ENCODE measurements around the gene ONECUT2.
"Not testable (repeated sequence)": the region's sequence is repeated elsewhere in the genome, so short reads cannot be mapped to it uniquely, and the experiment has no call there.

Gene ONECUT2

GRCh38 chr18:57434536-57435494 lies at the start of gene ONECUT2:
ONECUT2 (plus strand) TSS chr18:57435374; CDS start chr18:57435717, 343 bp downstream.
- DNase-seq (ENCODE audit: low read depth), result peak; percentile 20

GRCh38 chr18:57389271-57389670 lies 45.9 kb upstream of the ONECUT2 start:
- no peak for DNase-seq (ENCODE audit: low read depth)

DNA sequence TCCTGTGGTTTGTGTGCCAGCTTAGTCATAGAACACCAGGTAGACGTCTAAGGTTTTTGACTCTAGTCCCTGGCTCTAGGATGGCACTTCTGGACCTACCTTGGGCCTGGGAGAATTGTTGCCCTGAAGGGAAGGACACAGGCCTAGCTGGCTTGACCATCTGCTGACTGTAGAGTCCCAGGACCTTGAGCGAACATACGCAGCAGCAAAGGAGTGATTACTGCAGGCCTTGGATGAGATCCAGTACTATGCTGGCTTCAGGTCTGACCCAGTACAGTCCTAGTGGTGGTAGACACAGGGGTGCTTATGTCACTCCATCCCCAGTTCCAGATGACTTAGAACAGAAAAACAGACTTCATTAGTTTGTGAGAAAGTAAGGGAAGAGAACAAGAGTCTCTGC lies 45.1 kb upstream of the ONECUT2 start:
- DNase-seq (ENCODE audit: low read depth), result no peak

GRCh38 chr18:57394749-57395148 lies 40.4 kb upstream of the ONECUT2 start:
- DNase-seq (ENCODE audit: low read depth), result not testable (repeated sequence)

- not testable (repeated sequence) for DNase-seq (ENCODE audit: low read depth)
Measured at GRCh38 chr18:57396831-57397230, 38.3 kb upstream of the ONECUT2 start.

- no peak for DNase-seq (ENCODE audit: low read depth)
Measured at GRCh38 chr18:57397440-57398132, 37.6 kb upstream of the ONECUT2 start.

GRCh38 chr18:57404345-57404744 lies 30.8 kb upstream of the ONECUT2 start:
- DNase-seq (ENCODE audit: low read depth), result no peak

DNA sequence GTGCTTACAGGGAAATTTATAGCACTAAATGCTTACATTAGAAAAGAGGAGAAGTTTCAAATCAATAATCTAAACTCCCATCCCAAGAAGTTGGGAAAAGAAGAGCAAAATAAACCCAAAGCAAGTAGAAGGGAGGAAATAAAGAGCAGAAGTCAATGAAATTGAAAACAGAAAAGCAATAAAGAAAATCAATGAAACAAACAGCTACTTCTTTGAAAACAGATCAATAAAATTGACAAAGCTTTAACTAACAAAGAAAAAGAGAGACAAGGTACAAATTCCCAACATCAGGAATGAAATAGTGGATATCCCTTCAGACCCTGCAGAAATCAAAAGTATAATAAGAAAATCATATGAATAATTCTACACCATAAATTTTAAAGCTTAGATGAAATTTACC lies 25.5 kb upstream of the ONECUT2 start:
- DNase-seq (ENCODE audit: low read depth), result no peak

- DNase-seq (ENCODE audit: low read depth), result no peak
Measured at GRCh38 chr18:57410749-57411148, 24.4 kb upstream of the ONECUT2 start.

DNA sequence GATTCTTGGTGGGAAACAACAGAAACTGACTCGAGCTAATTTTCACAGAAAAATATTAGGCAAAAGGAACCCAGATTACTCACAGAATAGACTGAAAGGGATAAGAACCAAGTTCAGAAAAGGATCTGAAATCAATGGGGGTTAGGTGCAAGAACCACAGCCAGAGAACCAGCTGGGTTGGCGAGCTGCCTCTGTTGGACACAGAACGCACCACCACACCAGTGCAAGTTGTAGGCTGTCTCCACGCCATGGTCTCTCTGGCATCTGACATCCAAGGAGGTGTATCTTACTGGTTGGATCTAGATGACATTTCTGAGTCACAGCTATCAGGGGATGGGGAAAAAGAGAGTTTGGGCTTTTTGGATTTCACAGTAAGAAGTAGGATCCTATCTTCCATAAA lies 18.6 kb upstream of the ONECUT2 start:
- DNase-seq (ENCODE audit: low read depth), result no peak

- DNase-seq (ENCODE audit: low read depth), result no peak
Measured at GRCh38 chr18:57422313-57422872, 12.8 kb upstream of the ONECUT2 start.

GRCh38 chr18:57423821-57424220 lies 11.4 kb upstream of the ONECUT2 start:
- no peak for DNase-seq (ENCODE audit: low read depth)

GRCh38 chr18:57425096-57425495 lies 10.1 kb upstream of the ONECUT2 start:
- DNase-seq (ENCODE audit: low read depth), result no peak

GRCh38 chr18:57426187-57426586 lies 9.0 kb upstream of the ONECUT2 start:
- no peak for DNase-seq (ENCODE audit: low read depth)

DNA sequence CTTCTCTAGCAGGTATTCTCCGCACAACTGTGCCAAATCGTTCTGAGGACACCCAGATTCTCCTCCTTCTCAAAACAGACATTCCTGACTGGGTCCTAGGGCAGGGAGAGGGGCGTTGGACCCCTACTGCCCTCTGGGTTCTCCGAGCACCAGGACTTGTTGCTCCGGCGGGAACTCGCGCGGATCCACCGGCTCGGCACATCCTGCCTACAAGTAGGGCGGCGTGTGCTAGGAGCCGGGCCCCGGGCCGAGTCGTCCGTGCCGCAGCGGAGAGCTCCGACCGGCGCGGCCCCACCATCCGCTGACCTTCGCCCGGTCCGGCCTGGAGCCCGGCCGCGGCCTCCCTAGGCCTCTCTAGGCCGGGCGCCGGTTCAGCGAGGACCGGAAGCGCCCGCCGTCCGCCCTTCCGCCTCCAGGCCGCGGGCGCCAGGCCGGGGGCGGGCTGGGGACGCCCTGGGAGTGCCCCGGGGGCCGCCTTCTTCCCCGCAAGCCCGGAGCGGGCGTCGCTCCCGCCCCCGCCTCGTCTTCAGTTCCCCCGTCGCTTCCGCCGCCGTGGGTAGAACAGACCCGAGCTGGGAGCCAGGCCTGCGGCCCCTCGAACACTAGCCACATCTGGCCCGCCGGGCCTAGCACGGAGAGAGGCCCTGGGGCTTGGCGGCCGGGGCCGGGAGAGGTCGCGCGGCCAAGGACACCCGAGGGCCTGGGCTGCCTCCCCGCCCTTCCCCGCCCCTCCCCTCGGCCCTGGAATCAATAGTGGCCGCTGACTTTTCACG lies 7.6 kb upstream of the ONECUT2 start:
- no peak for DNase-seq (ENCODE audit: low read depth)

GRCh38 chr18:57428221-57429150 lies 6.7 kb upstream of the ONECUT2 start:
- no peak for DNase-seq (ENCODE audit: low read depth)

GRCh38 chr18:57429167-57430078 lies 5.8 kb upstream of the ONECUT2 start:
- no peak for DNase-seq (ENCODE audit: low read depth)

DNA sequence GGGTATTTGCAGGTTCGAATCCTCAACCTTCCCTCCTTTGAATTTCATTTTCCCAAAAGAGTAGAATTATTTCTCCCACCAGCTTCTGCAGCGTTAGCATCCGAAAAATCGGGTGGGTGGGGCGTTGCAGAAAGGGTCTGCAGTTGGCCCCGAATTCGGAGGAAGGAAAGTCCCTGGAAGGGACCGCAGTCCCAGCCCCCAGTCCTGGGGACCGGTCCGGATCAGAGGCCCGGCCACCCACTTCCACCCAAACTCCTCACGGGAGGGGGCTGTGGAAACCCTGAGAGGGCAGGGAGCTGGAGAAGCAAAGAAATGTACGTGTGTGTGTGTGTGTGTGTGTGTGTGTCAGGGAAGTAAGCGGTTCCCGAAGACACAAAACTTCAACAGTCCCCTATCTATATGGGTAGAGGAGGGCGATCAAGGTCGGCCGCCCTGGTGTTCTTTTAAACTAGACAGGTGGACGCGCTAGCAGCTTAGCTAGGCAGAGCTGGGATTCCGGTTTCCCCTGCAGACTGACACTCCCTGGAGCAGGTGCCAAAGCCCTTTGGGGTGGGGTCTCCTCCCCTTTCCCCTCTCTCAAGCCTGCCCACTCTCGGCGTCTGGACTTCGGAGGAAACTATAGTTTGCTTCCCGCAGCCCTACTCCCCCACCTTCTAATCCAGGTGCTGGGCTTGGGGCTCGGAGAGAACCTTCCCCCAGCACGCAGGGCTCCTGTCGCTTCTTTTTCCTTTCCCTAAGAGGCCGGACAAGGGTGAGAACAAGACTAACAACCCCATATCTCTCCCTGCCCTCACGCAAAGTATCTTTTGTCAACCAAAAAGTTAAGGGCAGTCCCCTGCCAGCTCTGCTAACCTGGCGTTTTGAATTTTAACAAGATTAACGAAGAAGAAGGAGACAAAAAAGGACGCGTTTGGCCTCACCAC lies 4.8 kb upstream of the ONECUT2 start:
- DNase-seq (ENCODE audit: low read depth), result no peak

GRCh38 chr18:57431002-57431382 lies 4.2 kb upstream of the ONECUT2 start:
- no peak for DNase-seq (ENCODE audit: low read depth)

All from activated T-cell treated with anti-CD3 and anti-CD28 coated beads for 1 hour (primary cell).